Ovary (tissue), 3 donors: Measurements from ENCODE around the gene NTRK2.

Experiments used
- CTCF ChIP-seq, 3 donors: fragments of 450-650 bp in 2 of 3; fragments of 200-600 bp in 1 of 3; IDR thresholded peaks; one replicate each; pipeline versions ENCODE4 v1.5.1 to v1.8.0; 2016 to 2022; ENCODE audit warnings: antibody characterized with exemption in 3 of 3, mild to moderate bottlenecking in 1 of 3
- EP300 ChIP-seq: sonication (generic); formaldehyde crosslinking; IDR thresholded peaks from one replicate; pipeline ENCODE4 v1.6.1; 2017; ENCODE audit warnings: antibody characterized with exemption
- POLR2A ChIP-seq: fragments of 450-650 bp; IDR thresholded peaks from one replicate; pipeline ENCODE4 v1.6.1; 2017; ENCODE audit warnings: antibody characterized with exemption, mild to moderate bottlenecking, moderate library complexity
- donor health status: DM: no; HTN: no; CAD: no.

DNA sequence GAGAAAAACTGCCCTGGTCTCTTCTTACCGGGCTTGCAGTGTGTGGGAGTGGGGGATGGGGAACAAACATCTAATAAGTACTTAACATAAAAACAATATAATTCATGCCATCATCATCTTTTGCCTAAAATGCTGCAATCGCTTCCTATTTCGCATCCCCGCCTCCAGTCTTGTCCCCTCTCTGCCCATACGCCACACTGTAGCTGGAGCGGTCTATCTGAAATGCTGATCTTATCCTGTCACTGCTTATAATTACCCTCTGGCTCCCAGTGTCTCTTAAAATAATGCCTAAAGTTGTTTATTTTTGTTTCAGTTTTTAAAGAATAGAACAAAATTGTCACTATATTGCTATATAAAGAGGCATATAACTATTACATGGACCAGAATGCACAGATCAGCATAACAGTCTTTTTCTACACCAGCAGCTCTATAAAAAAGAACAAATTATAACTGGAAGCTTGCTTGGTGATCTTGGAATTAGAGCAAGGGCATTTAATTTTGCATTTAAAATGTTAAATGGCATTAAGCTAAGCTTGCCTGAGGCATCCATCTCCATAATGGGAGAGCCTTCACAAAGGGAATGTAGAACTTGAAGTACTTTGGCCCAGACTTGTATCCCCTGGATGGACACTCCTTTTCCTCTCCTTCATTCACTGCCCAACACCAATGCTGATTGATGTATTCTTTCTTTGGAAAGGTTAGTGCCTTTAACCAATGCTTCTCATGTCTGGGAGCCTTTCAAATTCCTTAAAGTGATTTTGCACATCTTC is 12.2 kb downstream of the NTRK2 start:
- TF ChIP-seq CTCF (IDR thresholded peaks at IDR 0.05) (no peak), POLR2A (no peak), EP300 (no peak)
